Ovary (tissue), 9 donors: ENCODE results near the gene HK2. TPM values are rescaled to one million over a fixed set of nuclear protein-coding genes. Genes with fewer than 3 reads are reported as not detected.
"Not testable (repeated sequence)": the region's sequence is repeated elsewhere in the genome, so short reads cannot be mapped to it uniquely, and the experiment has no call there.

ENCODE experiments used
- DNase-seq, 5 donors: peaks; one replicate each; pipeline ENCODE4 v3.0.0-alpha.2; 2019 to 2020
- H3K27ac ChIP-seq, 2 donors: fragments of 200-600 bp; one replicate each; pipeline versions ENCODE4 v1.5.1 to v1.8.0; 2019 to 2022
- H3K27me3 ChIP-seq: fragments of 200-600 bp; one replicate; pipeline ENCODE4 v1.8.0; 2022
- H3K36me3 ChIP-seq: fragments of 200-600 bp; sonication (generic); one replicate; pipeline ENCODE4 v1.5.1; 2019
- H3K4me1 ChIP-seq: one replicate; pipeline ENCODE4 v1.8.1; 2013; ENCODE audit warnings: mild to moderate bottlenecking, moderate library complexity; ENCODE audit not compliant: insufficient read depth
- H3K4me3 ChIP-seq: fragments of 200-600 bp; sonication (generic); one replicate; pipeline ENCODE4 v1.5.1; 2017
- H3K9me3 ChIP-seq, 2 donors: fragments of 200-600 bp in 1 of 2; sonication (generic) in 1 of 2; one replicate each; pipeline versions ENCODE4 v1.5.1 to v1.8.1; 2013 to 2019; ENCODE audit warnings: mild to moderate bottlenecking in 1 of 2, moderate library complexity in 1 of 2
- EP300 ChIP-seq: sonication (generic); formaldehyde crosslinking; IDR thresholded peaks from one replicate; pipeline ENCODE4 v1.6.1; 2017; ENCODE audit warnings: antibody characterized with exemption
- POLR2A ChIP-seq: fragments of 450-650 bp; IDR thresholded peaks from one replicate; pipeline ENCODE4 v1.6.1; 2017; ENCODE audit warnings: antibody characterized with exemption, mild to moderate bottlenecking, moderate library complexity
- WGBS, 3 donors: extraction: QIAGEN DNeasy Blood & Tissue Kit in 1 of 3; methylation state at CpG; one replicate each; pipeline versions ENCODE4 v1.1.5 to v1.1.7; 2013 to 2017; 5-methylcytosine and 5-hydroxymethylcytosine counted together
- intact Hi-C, 4 donors: fragments of 100-400 bp; cut with DNase I; formaldehyde crosslinking; loops; one replicate each; pipeline versions ENCODE4 v1.11.0 to v1.15.1; 2022 to 2023
- polyA plus RNA-seq, 2 donors: library from polyadenylated mRNA; stranded (reverse); fragments of 200-250 nt in 1 of 2; fragments of 350-450 nt in 1 of 2; fragmentation: Illumina TruSeq in 1 of 2; extraction: RNeasy Lipid Tissue Mini Kit (QIAGEN cat#74804) in 1 of 2; gene quantifications; one replicate each; pipeline ENCODE4 v1.2.3, GENCODE V29; 2013 to 2014
- total RNA-seq, 7 donors: library from RNA; depleted of rRNA in 2 of 7; stranded (reverse); fragments of >200 nt in 2 of 7; fragmentation: NEBNext Ultra II Directional in 3 of 7; extraction: Animal tissue kit (Norgen Biotek cat#: 25700) in 3 of 7; gene quantifications; one replicate each; pipeline versions ENCODE4 v1.1.0 to v1.2.4, GENCODE V29; 2016 to 2023
- TF ChIP-seq, protein P1 (sequence below), 3 donors: fragments of 450-650 bp in 2 of 3; fragments of 200-600 bp in 1 of 3; IDR thresholded peaks; one replicate each; pipeline versions ENCODE4 v1.5.1 to v1.8.0; 2016 to 2022; ENCODE audit warnings: antibody characterized with exemption in 3 of 3, mild to moderate bottlenecking in 1 of 3
- donor health status: DM: no; HTN: no; CAD: no; lungs with moderate emphysema.
- donor health status: DM: no; HTN: no; CAD: no.
- donor health status: Bipolar disorder and iron deficiency.
- donor health status: DM: yes; HTN: yes; CAD: no.
- donor health status: DM: no; HTN: no; CAD: no.
- donor health status: DM: yes; HTN: yes; CAD: no.

Gene HK2
- total and polyA plus RNA-seq, 9 donors: 11.8 to 46.7 (median 28.9) TPM

DNA sequence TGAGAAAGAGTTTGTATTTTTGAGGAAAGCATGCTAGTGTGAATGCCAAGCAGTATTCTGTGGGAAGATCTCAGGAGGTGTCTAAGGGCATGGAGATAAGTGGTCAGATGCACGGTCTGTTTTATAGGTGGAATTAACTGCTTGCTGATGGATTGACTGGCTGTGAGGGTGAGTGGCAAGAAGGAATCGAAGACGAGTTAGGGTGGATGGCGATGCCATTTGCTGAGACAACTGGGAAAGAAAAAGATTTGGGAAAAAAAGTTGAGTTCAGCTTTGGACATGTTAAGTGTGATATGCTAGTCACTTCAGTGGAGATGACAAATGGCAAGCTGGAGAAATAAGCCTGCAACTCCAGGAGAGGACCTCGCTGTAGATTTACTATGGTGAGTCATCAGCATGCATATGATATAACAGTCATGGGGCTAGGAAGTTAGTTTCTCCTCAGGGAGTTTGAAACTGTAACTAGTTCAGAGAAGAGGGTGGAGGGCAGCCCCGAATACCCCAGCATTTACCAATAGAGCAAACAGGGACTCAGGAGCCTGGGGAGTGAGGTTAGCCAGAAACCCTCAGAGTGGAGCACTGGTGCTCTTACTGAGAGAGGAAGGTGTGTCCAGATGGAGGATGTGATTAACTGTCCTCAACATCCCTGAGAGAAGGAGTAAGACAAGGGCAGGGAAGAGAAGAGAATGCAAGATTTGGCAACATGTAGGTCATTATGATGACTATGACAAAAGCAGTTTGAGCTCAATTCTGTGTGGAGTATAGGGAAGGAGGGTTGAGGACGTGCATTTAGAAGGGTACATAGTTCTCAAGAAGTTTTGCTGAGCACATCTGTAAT lies 2.0 kb upstream of the HK2 start:
- TF ChIP-seq POLR2A: no peak
- TF ChIP-seq EP300: no peak
- TF ChIP-seq, protein P1, sequence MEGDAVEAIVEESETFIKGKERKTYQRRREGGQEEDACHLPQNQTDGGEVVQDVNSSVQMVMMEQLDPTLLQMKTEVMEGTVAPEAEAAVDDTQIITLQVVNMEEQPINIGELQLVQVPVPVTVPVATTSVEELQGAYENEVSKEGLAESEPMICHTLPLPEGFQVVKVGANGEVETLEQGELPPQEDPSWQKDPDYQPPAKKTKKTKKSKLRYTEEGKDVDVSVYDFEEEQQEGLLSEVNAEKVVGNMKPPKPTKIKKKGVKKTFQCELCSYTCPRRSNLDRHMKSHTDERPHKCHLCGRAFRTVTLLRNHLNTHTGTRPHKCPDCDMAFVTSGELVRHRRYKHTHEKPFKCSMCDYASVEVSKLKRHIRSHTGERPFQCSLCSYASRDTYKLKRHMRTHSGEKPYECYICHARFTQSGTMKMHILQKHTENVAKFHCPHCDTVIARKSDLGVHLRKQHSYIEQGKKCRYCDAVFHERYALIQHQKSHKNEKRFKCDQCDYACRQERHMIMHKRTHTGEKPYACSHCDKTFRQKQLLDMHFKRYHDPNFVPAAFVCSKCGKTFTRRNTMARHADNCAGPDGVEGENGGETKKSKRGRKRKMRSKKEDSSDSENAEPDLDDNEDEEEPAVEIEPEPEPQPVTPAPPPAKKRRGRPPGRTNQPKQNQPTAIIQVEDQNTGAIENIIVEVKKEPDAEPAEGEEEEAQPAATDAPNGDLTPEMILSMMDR (IDR thresholded peaks at IDR 0.05): no peak
- Histone ChIP-seq H3K9me3 (no peaks in the 10 kb centered on the region), H3K4me3 (no peak overlapping the region), H3K36me3 (no peaks in the 10 kb centered on the region), H3K27ac (no peak overlapping the region), H3K27me3 (no peaks in the 10 kb centered on the region), H3K4me1 (no peaks in the 10 kb centered on the region)
- DNase-seq: no peak
- intact Hi-C loops: loop anchor here in 1 of 4 donors (5.0 kb wide), 1 partner anchor 115 kb away; no protein-coding TSS in a partner anchor
- 66 to 77% (median 76%) methylated on average over 7 of the region's 7 CpGs for WGBS, 3 donors

- Histone ChIP-seq H3K27ac (peak overlapping the region in 1 of 2 donors; percentile 70), H3K4me3 (peak overlapping the region; percentile 65)
- H3K36me3 ChIP-seq, H3K27me3 ChIP-seq, H3K9me3 ChIP-seq, H3K4me1 ChIP-seq: not testable (repeated sequence)
- peak in 3 of 5 donors; percentile 32 to 64 (median 34) for DNase-seq
- intact Hi-C loops: loop anchor here in 2 of 4 donors (2.0 to 5.0 kb wide), 2 partner anchors 40 to 117 kb away; no protein-coding TSS in a partner anchor
- 0 to 1% (median 0%) methylated on average over 44 to 51 of the region's 51 CpGs for WGBS, 3 donors
These were observed 386 bp downstream of the HK2 start for GRCh38 chr2:74834234-74834791.

- DNase-seq: peak; percentile 42 to 69 (median 49)
- H3K27ac ChIP-seq: peak overlapping the region; percentile 21 to 70
These were observed 1.1 kb downstream of the HK2 start for GRCh38 chr2:74834792-74835755.

DNA sequence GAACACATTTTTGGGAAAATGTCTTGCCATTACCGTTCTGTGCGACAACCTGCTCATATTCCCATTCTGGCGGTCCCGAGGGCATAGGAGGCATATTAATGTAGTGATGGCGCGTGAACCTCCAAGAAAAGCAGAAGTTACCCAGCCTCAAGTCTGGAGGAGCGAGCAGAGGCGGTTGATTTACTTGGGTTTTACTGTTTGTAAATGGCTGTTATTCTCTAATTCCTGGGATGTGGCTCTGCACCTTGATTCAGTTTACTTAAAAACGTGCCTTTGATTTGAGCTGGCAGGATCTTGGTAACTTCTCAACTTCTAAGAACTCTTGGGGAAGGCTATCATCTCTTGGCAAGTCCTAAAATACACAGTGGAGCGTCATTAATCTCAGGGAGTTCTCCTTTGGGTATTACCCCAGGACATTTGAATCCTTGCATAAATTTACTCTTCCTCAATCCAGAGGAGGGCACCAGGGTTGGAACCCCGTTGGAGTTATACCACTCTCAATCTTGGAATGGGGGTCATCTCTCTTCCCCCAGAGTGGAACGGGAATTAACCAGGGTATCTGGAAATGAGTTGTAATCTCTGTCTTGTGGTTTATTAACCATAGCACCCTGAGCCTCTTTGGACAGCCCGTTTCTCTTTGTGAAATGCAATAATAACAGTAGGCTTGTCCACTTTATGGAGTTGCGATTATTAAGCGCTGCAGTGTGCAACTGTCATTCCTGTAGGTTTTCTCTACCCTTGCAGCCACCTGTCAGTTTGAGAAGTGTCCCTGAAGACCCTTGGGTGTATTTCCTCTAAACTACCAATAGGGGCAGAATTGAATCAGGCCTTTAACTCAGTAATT lies 2.1 kb downstream of the HK2 start:
- Histone ChIP-seq H3K4me1 (peaks cover 6% of the 10 kb centered on the region), H3K27me3 (no peaks in the 10 kb centered on the region), H3K36me3 (no peaks in the 10 kb centered on the region), H3K9me3 (no peaks in the 10 kb centered on the region), H3K4me3 (peak overlapping the region; percentile 65), H3K27ac (peak overlapping the region in 1 of 2 donors; percentile 70)
- no peak for TF ChIP-seq EP300
- TF ChIP-seq, protein P1 (IDR thresholded peaks at IDR 0.05): peak in 2 of 3 donors; percentile 47 to 55
- no peak for DNase-seq
- WGBS, 3 donors: 9 to 18% (median 12%) methylated on average over 15 of the region's 15 CpGs
- intact Hi-C loops: loop anchor here in 2 of 4 donors (2.0 kb wide), 1 partner anchor 39 kb away; no protein-coding TSS in a partner anchor

More at GRCh38 chr2:74834792-74835755, 1.1 kb downstream of the HK2 start:
- Histone ChIP-seq H3K9me3 (no peaks in the 10 kb centered on the region), H3K27me3 (no peaks in the 10 kb centered on the region), H3K36me3 (no peaks in the 10 kb centered on the region), H3K4me3 (peak overlapping the region; percentile 65), H3K4me1 (peaks cover 6% of the 10 kb centered on the region)
- WGBS, 3 donors: 0 to 1% (median 0%) methylated on average over 57 to 87 of the region's 87 CpGs
- TF ChIP-seq POLR2A (no peak), EP300 (no peak)
- TF ChIP-seq, protein P1 (IDR thresholded peaks at IDR 0.05): no peak
- intact Hi-C loops: loop anchor here in 2 of 4 donors (2.0 to 5.0 kb wide), 2 partner anchors 40 to 118 kb away; no protein-coding TSS in a partner anchor
